GM12872 (cell line): ENCODE measurements around the gene SLC35D2.

Experiments
- TF ChIP-seq, protein P1 (sequence below): IDR thresholded peaks from 3 replicates; pipeline ENCODE4 v1.5.1; 2011; ENCODE audit warnings: low read depth, mild to moderate bottlenecking, low read length, moderate library complexity; ENCODE audit not compliant: insufficient read depth

The SLC35D2 gene

GRCh38 chr9:96395964-96396363 is 12.5 kb upstream of the SLC35D2 start:
- TF ChIP-seq, protein P1, sequence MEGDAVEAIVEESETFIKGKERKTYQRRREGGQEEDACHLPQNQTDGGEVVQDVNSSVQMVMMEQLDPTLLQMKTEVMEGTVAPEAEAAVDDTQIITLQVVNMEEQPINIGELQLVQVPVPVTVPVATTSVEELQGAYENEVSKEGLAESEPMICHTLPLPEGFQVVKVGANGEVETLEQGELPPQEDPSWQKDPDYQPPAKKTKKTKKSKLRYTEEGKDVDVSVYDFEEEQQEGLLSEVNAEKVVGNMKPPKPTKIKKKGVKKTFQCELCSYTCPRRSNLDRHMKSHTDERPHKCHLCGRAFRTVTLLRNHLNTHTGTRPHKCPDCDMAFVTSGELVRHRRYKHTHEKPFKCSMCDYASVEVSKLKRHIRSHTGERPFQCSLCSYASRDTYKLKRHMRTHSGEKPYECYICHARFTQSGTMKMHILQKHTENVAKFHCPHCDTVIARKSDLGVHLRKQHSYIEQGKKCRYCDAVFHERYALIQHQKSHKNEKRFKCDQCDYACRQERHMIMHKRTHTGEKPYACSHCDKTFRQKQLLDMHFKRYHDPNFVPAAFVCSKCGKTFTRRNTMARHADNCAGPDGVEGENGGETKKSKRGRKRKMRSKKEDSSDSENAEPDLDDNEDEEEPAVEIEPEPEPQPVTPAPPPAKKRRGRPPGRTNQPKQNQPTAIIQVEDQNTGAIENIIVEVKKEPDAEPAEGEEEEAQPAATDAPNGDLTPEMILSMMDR, result no peak

- TF ChIP-seq, protein P1, result no peak
Measured at GRCh38 chr9:96394832-96395496, 11.5 kb upstream of the SLC35D2 start.

GRCh38 chr9:96392263-96392662 is 8.8 kb upstream of the SLC35D2 start:
- TF ChIP-seq, protein P1, result no peak

GRCh38 chr9:96391021-96391765 is 7.7 kb upstream of the SLC35D2 start:
- TF ChIP-seq, protein P1, result no peak

- TF ChIP-seq, protein P1, result no peak
Measured at GRCh38 chr9:96388144-96388543, 4.6 kb upstream of the SLC35D2 start.

DNA sequence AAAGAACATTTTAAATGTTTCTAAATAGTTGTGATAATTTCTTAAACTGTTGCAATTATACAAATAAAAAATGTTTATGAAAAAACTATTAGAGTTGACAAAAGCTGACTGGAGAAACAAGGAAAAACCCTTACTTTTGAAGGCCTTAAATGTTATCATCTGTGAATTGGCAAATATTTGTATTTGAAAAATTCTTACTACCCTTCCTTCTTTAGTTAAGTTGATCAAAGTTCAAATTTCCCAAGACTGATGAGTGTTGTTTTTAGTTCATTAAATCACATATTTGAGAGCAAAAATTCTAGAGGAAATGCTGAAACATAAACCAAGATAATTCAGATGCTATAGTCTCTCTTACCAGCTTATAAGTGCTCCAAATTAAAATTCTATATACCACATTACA is 2.6 kb upstream of the SLC35D2 start:
- TF ChIP-seq, protein P1, result no peak

- TF ChIP-seq, protein P1, result no peak
Measured at GRCh38 chr9:96382839-96383164, 709 bp downstream of the SLC35D2 start.
